Bronchus fibroblast of lung (primary cell): Measurements from ENCODE around the gene HOXA5. TPM values are rescaled to one million over a fixed set of nuclear protein-coding genes. Genes with fewer than 3 reads are reported as not detected.

Experiments used
- total RNA-seq: library from RNA; depleted of rRNA; stranded (reverse); fragments of >200 nt; gene quantifications from 2 replicates; pipeline ENCODE4 v1.2.3, GENCODE V29; 2015

Gene HOXA5
- total RNA-seq: 30.6 and 36.8 TPM in 2 replicates

DNA sequence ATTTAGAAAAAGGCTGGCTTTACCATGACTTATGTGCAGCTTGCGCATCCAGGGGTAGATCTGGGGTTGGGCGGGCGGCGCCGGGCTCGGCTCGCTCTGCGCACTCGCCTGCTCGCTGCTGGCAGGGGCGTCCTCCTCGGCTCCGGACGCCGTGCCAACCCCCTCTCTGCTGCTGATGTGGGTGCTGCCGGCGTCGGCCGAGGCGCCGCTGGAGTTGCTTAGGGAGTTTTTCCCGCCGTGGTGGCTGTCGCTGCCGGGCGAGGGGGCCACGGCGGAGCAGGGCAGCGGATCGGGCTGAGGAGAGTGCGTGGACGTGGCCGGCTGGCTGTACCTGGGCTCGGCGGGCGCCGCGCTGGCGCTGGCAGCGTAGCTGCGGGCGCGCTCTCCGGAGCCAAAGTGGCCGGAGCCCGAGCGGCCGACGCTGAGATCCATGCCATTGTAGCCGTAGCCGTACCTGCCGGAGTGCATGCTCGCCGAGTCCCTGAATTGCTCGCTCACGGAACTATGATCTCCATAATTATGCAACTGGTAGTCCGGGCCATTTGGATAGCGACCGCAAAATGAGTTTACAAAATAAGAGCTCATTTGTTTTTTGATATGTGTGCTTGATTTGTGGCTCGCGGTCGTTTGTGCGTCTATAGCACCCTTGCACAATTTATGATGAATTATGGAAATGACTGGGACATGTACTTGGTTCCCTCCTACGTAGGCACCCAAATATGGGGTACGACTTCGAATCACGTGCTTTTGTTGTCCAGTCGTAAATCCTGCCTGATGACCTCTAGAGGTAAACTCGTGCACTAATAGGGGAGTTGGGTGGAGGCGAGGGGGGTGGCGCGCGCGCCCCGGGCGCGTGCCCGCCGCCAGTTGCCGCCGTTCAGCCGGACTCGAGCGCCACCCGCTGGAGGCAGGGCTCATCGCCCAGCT lies at the start of gene HOXA5:
Gene HOXA5, minus strand, starts transcription at position 659 of the 927 bp plus-strand sequence. Its CDS starts 74 bp downstream, at position 585.

DNA sequence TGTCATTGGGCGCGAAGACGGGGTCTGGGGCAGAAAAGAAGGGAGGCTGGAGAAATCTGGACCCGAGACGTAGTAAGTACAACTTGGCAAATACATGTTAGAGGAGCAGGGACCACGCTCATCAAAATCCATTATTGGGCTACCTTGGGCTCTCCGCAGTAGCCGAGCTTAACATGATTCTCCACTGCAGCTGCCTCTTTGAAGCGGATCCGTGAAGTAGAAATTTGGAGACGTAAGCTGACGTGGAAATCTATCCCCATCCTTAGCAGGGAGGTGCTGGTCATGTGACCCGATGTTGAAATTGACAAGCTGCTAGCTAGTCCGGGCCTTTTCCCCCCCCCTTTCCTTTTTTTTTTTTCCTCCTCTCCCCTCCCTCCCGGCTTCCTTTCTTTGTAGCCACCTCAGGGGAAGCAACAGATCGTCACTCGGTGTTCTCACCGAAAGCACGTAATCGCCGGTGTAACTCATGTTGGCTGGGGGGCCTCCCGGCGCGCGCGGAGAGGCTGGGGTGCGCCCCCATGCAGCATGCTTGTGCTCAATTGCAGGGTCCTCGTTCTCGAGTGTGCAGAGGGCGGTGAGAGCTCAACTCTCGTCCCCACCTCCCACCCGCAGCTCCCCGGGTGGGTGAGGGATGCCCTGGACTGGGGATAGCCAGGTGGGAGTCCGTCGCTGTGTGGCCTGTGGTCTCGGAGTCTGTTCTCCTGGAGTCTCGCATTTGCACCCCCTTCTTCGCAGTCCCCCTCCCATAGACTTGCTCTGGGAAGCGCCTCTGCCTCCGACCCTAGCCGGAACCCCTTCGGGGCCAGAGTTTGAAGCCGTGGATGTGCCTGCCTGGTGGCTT lies 41.8 kb upstream of the HOXA5 start, which contains the start of gene HOXA11:
Gene HOXA11, minus strand, starts transcription at position 220 of the 841 bp plus-strand sequence. Its CDS starts 88 bp downstream, at position 132.

GRCh38 chr7:27173956-27174873 lies 30.7 kb upstream of the HOXA5 start, which contains the start of gene HOXA10:
HOXA10 (minus strand) TSS chr7:27174320; CDS start chr7:27174306, 14 bp downstream.

DNA sequence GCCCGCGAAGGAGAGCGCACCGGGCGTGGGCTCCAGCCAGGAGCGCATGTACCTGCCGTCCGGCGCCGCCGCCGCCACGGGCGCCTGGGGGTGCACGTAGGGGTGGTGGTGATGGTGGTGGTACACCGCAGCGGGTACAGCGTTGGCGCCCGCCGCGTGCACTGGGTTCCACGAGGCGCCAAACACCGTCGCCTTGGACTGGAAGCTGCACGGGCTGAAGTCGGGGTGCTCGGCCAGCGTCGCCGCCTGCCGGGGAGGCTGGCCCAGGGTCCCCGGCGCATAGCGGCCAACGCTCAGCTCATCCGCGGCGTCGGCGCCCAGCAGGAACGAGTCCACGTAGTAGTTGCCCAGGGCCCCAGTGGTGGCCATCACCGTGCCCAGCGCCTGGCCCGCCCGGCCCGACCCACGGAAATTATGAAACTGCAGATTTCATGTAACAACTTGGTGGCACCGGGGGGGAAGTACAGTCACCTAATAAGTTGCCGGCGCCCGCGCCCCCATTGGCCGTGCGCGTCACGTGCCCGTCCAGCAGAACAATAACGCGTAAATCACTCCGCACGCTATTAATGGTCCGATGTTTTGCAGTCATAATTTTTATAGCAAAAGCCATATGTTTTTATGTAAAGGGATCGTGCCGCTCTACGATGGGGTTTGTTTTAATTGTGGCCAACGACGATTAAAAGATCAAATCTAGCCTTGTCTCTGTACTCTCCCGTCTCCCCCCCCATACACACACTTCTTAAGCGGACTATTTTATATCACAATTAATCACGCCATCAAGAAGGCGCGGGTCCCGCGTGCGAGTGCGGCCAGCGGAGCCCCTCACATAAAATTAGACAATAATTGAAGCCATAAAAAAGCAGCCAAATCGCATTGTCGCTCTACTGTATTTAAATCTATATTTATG lies 21.9 kb upstream of the HOXA5 start, which contains the start of gene HOXA9:
Gene HOXA9, minus strand, starts transcription at position 449 of the 907 bp plus-strand sequence. Its CDS starts 80 bp downstream, at position 369.

GRCh38 chr7:27156508-27156898 lies 13.0 kb upstream of the HOXA5 start, which contains the start of gene HOXA7:
HOXA7 (minus strand) TSS chr7:27156675; CDS start chr7:27156545, 130 bp downstream.

DNA sequence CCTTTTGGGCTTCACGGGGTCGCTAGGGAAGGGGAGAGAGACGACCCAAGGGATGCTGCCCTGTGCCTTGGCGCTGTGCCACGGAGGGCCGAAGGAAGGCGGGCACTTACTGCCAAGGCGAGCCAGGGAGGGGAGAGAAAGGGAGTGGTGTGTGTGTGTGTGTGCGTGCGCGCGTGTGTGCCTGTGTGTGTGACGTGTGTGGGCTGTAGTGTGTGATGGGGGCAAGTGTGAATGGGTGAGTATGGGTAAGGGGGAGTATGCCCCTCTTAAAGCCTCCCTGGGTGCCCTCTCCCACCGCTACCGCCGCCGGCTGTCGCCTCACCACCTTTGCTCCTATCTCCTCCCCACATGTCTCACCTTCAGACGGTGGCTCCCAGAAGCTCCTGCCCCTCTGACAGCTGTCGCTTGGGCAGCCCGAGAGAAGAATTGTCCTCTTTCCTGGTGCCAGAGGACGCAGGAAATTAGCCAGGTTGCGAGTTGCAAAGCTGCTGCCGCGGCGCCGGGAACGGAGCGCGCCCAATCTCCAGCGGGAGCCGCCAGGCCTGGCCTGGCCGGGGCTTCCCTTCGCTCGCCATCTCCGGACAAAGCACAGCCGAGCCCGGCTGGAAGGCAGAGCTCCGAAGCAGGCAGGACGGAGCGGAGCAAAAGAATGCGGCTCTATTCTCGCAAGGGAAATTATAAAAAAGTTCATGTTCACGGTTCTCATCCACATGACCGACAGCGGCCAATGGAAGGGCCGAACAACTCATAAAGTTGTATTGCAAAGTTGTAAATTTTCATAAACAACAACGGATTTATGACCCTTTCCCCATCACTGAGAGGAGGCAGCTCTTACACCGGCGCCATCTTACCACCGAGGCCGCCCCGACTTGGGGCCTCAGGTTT lies 8.7 kb upstream of the HOXA5 start, which contains the start of gene HOXA3:
Gene HOXA3, minus strand, starts transcription at position 653 of the 885 bp plus-strand sequence. CDS start 41,943 bp downstream, outside the sequence.

DNA sequence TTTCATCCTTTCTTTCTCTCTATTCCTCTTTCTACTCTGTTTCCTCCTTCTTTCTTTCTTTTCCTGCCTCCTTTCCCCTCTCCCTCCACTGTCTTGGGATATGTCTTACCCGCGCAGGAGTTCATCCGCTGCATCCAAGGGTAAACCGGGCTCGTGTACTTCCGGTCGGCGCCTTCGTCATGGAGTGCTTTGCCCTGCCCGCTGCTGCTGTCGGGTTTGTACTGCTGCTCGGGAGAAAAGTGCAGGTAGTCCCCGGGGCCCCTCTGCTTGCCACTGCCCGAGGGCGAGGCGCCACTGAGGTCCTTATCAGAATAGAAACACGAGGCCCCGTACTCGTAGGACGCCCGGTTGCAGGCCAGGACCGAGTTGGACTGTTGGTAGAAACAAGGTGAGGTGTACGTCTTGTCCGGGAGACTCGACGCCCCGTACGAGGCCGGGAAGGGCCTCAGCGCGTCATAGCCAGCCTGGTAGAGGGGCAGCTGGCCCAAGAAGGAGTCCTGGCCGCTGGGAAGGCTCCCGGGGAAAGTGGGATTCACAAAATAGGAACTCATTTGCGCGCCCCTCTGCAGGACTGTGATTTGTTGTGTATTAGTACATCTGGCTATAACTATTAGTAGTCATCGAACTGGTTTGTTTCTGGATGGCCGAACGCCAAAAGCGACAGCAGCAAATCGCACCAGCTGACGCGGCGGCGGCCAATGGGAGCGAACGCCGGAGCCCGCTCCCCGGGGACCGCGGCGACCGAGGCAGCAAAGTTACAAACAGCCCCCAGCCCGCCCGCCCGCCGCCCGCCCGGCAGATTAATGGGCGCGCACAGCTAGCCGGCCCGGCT lies 3.9 kb upstream of the HOXA5 start, which contains the start of gene HOXA6:
Gene HOXA6, minus strand, starts transcription at position 576 of the 832 bp plus-strand sequence. Its CDS starts 25 bp downstream, at position 551.

DNA sequence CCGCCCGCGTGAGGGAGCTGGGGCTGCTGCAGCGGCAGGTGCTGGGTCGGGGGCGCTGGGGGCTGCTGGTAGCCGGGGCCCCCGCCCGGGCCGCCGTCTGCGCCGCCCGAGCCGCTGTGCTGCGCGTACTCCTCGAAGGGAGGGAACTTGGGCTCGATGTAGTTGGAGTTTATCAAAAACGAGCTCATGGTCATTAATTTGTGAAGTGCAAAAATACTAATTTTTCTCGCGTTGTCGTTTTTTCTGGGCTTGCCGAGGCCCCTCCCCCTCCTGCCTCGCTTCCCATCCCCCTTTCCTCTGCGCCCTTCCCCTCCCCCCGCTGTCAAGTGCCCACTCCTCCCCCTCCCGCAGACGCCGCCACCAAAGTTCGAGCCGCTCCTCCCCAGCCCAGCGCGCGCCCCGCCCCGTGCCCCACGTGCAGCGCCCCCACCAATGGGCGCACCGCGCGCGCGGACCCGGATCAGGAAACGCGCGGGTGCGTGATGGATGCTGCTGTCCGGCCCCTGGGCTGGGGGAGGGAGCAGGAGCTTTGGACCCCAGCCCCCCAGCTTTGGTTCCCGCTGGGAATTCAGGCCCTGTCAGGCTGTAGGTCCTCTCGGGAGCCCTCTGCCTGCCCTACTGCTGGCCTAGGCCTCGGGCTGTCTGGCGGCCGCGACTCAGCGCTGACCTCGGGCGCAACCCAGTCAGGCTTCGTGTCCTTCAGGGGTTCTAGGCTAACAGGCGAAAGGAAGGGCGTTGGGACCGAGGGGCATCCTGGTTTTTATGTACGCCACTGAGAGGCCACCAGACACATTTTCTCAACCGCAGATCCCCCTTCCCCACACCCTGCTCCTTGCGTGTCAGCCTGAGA lies 12.7 kb downstream of the HOXA5 start, which contains the start of gene HOXA4:
Gene HOXA4, minus strand, starts transcription at position 218 of the 850 bp plus-strand sequence. Its CDS starts 24 bp downstream, at position 194.

DNA sequence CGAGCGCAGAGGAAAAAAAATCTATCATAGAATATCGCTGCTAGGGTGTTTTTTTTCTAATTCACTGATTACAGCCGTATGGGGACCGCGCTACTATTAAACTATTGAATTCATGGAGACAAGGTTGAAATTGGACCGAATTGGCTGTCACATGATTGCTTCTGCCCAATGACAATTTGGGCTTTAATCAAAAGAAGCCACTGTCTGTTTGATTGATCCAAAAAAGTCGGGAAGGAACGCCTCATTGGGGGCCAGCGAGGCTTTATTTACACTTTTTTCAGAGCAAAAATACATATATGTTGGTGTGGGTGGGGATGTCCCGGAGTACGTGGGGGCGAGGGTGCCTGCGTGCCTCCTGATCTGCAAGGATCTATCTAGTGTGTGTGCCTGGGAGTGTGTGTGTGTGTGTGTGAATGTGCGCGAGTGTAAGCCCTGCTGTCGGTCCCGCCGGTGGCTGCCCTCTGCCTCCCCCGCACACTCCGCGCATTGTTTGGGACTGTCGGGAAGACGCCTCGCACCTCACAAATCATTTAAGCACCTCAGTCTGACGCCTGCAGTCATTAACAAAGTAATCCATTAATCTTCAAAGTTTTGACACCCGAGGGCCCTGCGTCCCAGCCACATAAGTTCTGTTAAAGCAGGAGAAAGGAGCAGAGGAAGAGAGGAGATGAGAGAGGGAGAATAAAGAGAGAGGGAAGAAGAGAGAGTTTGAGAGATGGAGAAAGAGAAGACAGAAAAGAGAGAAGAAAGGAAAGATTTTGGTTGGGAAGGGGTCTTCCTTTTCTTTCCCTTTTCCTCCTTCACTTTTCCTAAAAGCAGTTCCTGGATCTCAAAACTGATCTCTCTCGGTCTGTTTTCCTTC lies 40.7 kb downstream of the HOXA5 start, which contains the start of gene HOXA2:
Gene HOXA2, minus strand, starts transcription at position 103 of the 862 bp plus-strand sequence. CDS start 183 bp downstream, outside the sequence.

DNA sequence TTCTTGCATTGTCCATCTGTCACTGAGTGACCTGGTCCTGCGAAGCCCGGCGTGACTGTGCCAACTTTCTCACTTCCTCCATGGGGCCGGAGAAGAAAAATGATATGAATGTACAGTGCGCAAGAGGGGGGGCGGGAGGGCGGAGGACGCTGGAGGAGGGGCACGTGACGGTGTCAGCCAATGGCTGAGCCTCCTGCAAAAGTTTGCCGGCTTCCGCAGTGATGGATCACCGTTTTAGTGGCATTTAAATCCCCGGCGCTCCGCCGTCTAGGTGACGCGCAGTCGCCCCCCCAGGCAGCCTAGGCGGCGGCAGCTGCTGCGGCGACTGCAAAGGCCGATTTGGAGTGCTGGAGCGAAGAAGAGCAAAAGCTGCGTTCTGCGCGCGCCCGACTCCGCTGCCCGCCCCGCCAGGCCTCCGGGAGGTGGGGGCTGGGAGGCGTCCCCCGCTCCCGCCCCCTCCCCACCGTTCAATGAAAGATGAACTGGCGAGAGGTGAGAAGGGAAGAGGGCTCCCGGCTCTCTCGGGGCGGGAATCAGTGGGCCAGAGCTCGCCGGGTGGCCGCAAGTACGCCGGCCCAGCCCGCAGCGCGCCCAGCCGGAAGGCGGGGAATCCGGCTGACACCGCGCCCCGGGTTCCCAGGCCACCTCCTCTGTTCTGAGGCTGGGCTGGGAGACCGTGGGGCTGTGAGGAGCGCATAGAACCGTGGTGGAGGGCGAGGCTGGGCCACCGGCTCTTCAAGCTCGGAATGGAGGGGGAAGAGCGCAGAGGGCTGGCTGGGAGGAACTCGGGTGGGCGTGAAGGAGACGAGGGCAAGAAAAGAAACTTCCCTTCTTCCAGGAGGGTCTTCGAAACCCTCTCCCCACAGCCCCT lies 47.3 kb downstream of the HOXA5 start, which contains the start of gene HOXA1:
Gene HOXA1, minus strand, starts transcription at position 104 of the 871 bp plus-strand sequence. Its CDS starts 88 bp downstream, at position 16.

